GM12878 (cell line): ENCODE results near the gene ASPM. TPM values are rescaled to one million over a fixed set of nuclear protein-coding genes. Genes with fewer than 3 reads are reported as not detected.

Experiments used
- ATAC-seq: fragments of 200-7000 bp; cut with Tn5 transposase; 3 replicates; pipeline ENCODE4 v1.9.1; 2020; ENCODE audit warnings: mild to moderate bottlenecking, moderate library complexity
- BruUV-seq: library from RNA; stranded (reverse); fragments of 400-500 nt; replicated peaks from 2 replicates; lab custom pipeline; 2021; lab: Mats Ljungman, UMichigan
- CTCF ChIA-PET: fragments of 300-600 bp; sonication (Branson Sonifier 250); formaldehyde crosslinking; extraction: SDS; loops from one replicate; lab custom pipeline; 2021; ENCODE audit warnings: inconsistent platforms; lab: Yijun Ruan, JAX
- POLR2A ChIA-PET: fragments of 350-600 bp; formaldehyde crosslinking; extraction: SDS; loops from one replicate; lab custom pipeline; 2021; ENCODE audit warnings: inconsistent platforms; lab: Charles Lee
- RAD21 ChIA-PET: fragments of 300-600 bp; sonication (Branson Sonifier 250); formaldehyde crosslinking; loops from one replicate; lab custom pipeline; 2023; ENCODE audit warnings: antibody characterized with exemption; ENCODE audit not compliant: unreplicated experiment; lab: Charles Lee
- SMC1A ChIA-PET: fragments of 300-600 bp; sonication (Branson Sonifier 250); formaldehyde crosslinking; loops from one replicate; lab custom pipeline; 2023; ENCODE audit not compliant: unreplicated experiment, uncharacterized antibody; lab: Charles Lee
- DNase-seq: peaks from one replicate; pipeline ENCODE4 v3.0.0-alpha.2; 2011; ENCODE audit warnings: low read depth, low spot score
- FAIRE-seq: peaks from 3 replicates; lab custom pipeline; 2011; peaks lifted over from hg19 to GRCh38; lab: Jason Lieb, UNC
- H2AFZ ChIP-seq: 2 replicates; pipeline ENCODE4 v1.6.0; 2011; ENCODE audit warnings: low read depth, low read length, control low read depth; ENCODE audit not compliant: control insufficient read depth
- H3K27ac ChIP-seq: 2 replicates; pipeline ENCODE4 v1.5.1; 2011; ENCODE audit warnings: control low read depth; ENCODE audit not compliant: control insufficient read depth, insufficient read depth
- H3K27me3 ChIP-seq, 2 experiments: replicated peaks in 1 of 2; 2 replicates each; pipeline versions ENCODE4 v1.6.0 to v1.6.1; 2011; ENCODE audit warnings: low read length in 1 of 2; ENCODE audit not compliant: control insufficient read depth in 2 of 2, insufficient read depth in 2 of 2
- H3K36me3 ChIP-seq, 2 experiments: 2 replicates each; pipeline ENCODE4 v1.5.1; 2011; ENCODE audit warnings: low read length in 1 of 2; ENCODE audit not compliant: control insufficient read depth in 2 of 2, insufficient read depth in 2 of 2
- H3K4me1 ChIP-seq: 2 replicates; pipeline ENCODE4 v1.6.1; 2011; ENCODE audit warnings: mild to moderate bottlenecking, low read length, moderate library complexity, mixed read lengths; ENCODE audit not compliant: control insufficient read depth, insufficient read depth
- H3K4me2 ChIP-seq: 2 replicates; pipeline ENCODE4 v1.6.0; 2011; ENCODE audit warnings: control low read depth; ENCODE audit not compliant: control insufficient read depth, insufficient read depth
- H3K4me3 ChIP-seq: fragments of 200-600 bp; sonication (generic); 2 replicates; pipeline ENCODE4 v1.5.1; 2016
- H3K79me2 ChIP-seq: 2 replicates; pipeline ENCODE4 v1.6.0; 2011; ENCODE audit warnings: low read length; ENCODE audit not compliant: control insufficient read depth, insufficient read depth
- H3K9ac ChIP-seq: 2 replicates; pipeline ENCODE4 v1.8.0; 2011; ENCODE audit warnings: low read length, control low read depth, mixed read lengths; ENCODE audit not compliant: control insufficient read depth, insufficient read depth
- H3K9me3 ChIP-seq: replicated peaks from 3 replicates; pipeline ENCODE4 v1.5.1; 2011; ENCODE audit warnings: mild to moderate bottlenecking, low read length; ENCODE audit not compliant: control insufficient read depth, insufficient read depth
- H4K20me1 ChIP-seq: 2 replicates; pipeline ENCODE4 v1.6.0; 2011; ENCODE audit not compliant: control insufficient read depth, insufficient read depth
- NR2C2 ChIP-seq: IDR thresholded peaks from 2 replicates; pipeline ENCODE4 v1.6.1; 2011; ENCODE audit warnings: borderline replicate concordance, low read depth; ENCODE audit not compliant: control insufficient read depth, insufficient read length
- RAD21 ChIP-seq: IDR thresholded peaks from 2 replicates; pipeline ENCODE4 v1.6.1; 2011; ENCODE audit warnings: mild to moderate bottlenecking, low read depth, low read length, moderate library complexity; ENCODE audit not compliant: insufficient read depth
- RB1 ChIP-seq: fragments of 450-650 bp; formaldehyde crosslinking; IDR thresholded peaks from 2 replicates; pipeline ENCODE4 v1.6.1; 2017; ENCODE audit warnings: mild to moderate bottlenecking, borderline replicate concordance
- ZBTB4 ChIP-seq: fragments of 450-650 bp; formaldehyde crosslinking; IDR thresholded peaks from 2 replicates; pipeline ENCODE4 v1.4.0; 2022; ENCODE audit warnings: mild to moderate bottlenecking, moderate library complexity
- ZNF207 ChIP-seq: fragments of 450-650 bp; IDR thresholded peaks from 2 replicates; pipeline ENCODE4 v1.6.1; 2014; ENCODE audit warnings: antibody characterized with exemption, mild to moderate bottlenecking, borderline replicate concordance
- WGBS: methylation state at CpG from one replicate; pipeline ENCODE4 v1.1.6; 2016; ENCODE audit warnings: low lambda C conversion rate; ENCODE audit not compliant: insufficient replicate concordance, insufficient coverage; ENCODE audit errors: missing lambda C conversion rate; 5-methylcytosine and 5-hydroxymethylcytosine counted together
- in situ Hi-C: fragments of 300-500 bp; cut with MboI; formaldehyde crosslinking; loops from 9 replicates; pipeline ENCODE4 v1.14.3; 2018; ENCODE audit warnings: mixed read lengths
- intact Hi-C: fragments of 100-400 bp; cut with micrococcal nuclease; formaldehyde crosslinking; loops from one replicate; pipeline ENCODE4 v1.14.2; 2022; ENCODE audit not compliant: unreplicated experiment
- polyA plus RNA-seq, 11 experiments: library from polyadenylated mRNA; depleted of rRNA in 4 of 11; unstranded in 6 of 11; stranded (reverse) in 5 of 11; fragments of >200 nt; fragmentation: Nextera tagmentation in 4 of 11; fragmentation: Illumina TruSeq in 1 of 11; extraction: Ambion mirVana in 4 of 11; extraction: Trizol in 1 of 11; gene quantifications; 1 replicate in 1 of 11; 2 replicates in 10 of 11; pipeline versions ENCODE4 v1.2.1 to v1.2.3, GENCODE V29; 2011 to 2016; ENCODE audit warnings: inconsistent platforms in 2 of 11, missing spikeins in 2 of 11, low read depth in 1 of 11
- total RNA-seq, 4 experiments: library from RNA; depleted of rRNA in 3 of 4; stranded (reverse); fragments of >200 nt in 3 of 4; fragmentation: Illumina TruSeq in 1 of 4; extraction: Trizol in 1 of 4; gene quantifications; 2 replicates each; pipeline versions ENCODE4 v1.2.1 to v1.2.3, GENCODE V29; 2013 to 2021

ASPM gene
- total and polyA plus RNA-seq, 10 of the 15 experiments (the other 5 are each of a cell fraction or from before 2014, with no cell fraction given): 16.2 to 54.9 (median 26.4) TPM

- no peaks in the 10 kb centered on the region for H3K27me3 ChIP-seq
- in situ Hi-C loops (no loop called here), intact Hi-C loops (no loop called here)
- no peaks in the 10 kb centered on the region for H3K4me1 ChIP-seq
- BruUV-seq: no TSS peak
- ATAC-seq (no peak), DNase-seq (no peak), FAIRE-seq (no peak)
- SMC1A ChIA-PET: interaction anchor here (0.7 to 1.2 kb wide), 2 partner anchors 8 to 17 kb away, joined by 3 read pairs; no protein-coding TSS in a partner anchor
- RAD21 ChIA-PET: no interaction called here
- H3K79me2 ChIP-seq: no peaks in the 10 kb centered on the region
- H3K9ac ChIP-seq: no peak overlapping the region
- no peak overlapping the region for H2AFZ ChIP-seq
- POLR2A ChIA-PET: interaction anchor here (0.7 kb wide), 1 partner anchor 56 kb away, joined by 4 read pairs; no protein-coding TSS in a partner anchor
- no peaks in the 10 kb centered on the region for H3K9me3 ChIP-seq
- H4K20me1 ChIP-seq: no peaks in the 10 kb centered on the region
- WGBS: 100% methylated on average over 3 of the region's 3 CpGs
- H3K4me3 ChIP-seq: no peak overlapping the region
- CTCF ChIA-PET: interaction anchor here (0.8 kb wide), 1 partner anchor 55 kb away, joined by 3 read pairs; no protein-coding TSS in a partner anchor
- no peak overlapping the region for H3K4me2 ChIP-seq
- TF ChIP-seq NR2C2 (no peak), RAD21 (no peak), RB1 (no peak), ZBTB4 (no peak), ZNF207 (no peak)
- no peak overlapping the region for H3K27ac ChIP-seq
- peaks cover 0 to 7% of the 10 kb centered on the region in 2 experiments; a peak in 2 of 4 replicates for H3K36me3 ChIP-seq
These were observed 19.8 kb downstream of the ASPM start for GRCh38 chr1:197126691-197127090.
